GDM1 (cell line): Measurements from ENCODE around the gene OR4E2.
"Not testable (repeated sequence)": the region's sequence is repeated elsewhere in the genome, so short reads cannot be mapped to it uniquely, and the experiment has no call there.

Experiments
- DNase-seq: peaks from one replicate; lab custom pipeline; 2025; lab: John Stamatoyannopoulos, UW

The OR4E2 gene

GRCh38 chr14:21653331-21653885 lies at the start of gene OR4E2:
Gene OR4E2 (plus strand): TSS chr14:21653835. CDS start chr14:21665083, 11,248 bp downstream.
- no peak for DNase-seq

- no peak for DNase-seq
Measured at GRCh38 chr14:21612324-21612723, 41.3 kb upstream of the OR4E2 start.

- no peak for DNase-seq
Measured at GRCh38 chr14:21614240-21614639, 39.4 kb upstream of the OR4E2 start.

GRCh38 chr14:21617614-21618013 lies 36.0 kb upstream of the OR4E2 start:
- no peak for DNase-seq

- no peak for DNase-seq
Measured at GRCh38 chr14:21626491-21627230, 27.0 kb upstream of the OR4E2 start.

GRCh38 chr14:21630503-21630902 lies 23.1 kb upstream of the OR4E2 start:
- not testable (repeated sequence) for DNase-seq

GRCh38 chr14:21631084-21631483 lies 22.6 kb upstream of the OR4E2 start:
- DNase-seq = no peak

- no peak for DNase-seq
Measured at GRCh38 chr14:21634840-21635239, 18.8 kb upstream of the OR4E2 start, which contains the start of gene OR10G2. Gene OR10G2 (minus strand): TSS chr14:21634940. CDS start chr14:21634842, 98 bp downstream.

GRCh38 chr14:21642683-21643082 lies 11.0 kb upstream of the OR4E2 start:
- no peak for DNase-seq

GRCh38 chr14:21643407-21643806 lies 10.2 kb upstream of the OR4E2 start:
- no peak for DNase-seq

- no peak for DNase-seq
Measured at GRCh38 chr14:21647380-21647779, 6.3 kb upstream of the OR4E2 start.

GRCh38 chr14:21652209-21652808 lies 1.3 kb upstream of the OR4E2 start:
- DNase-seq = no peak

GRCh38 chr14:21654215-21654614 lies 580 bp downstream of the OR4E2 start:
- DNase-seq = no peak

- DNase-seq = no peak
Measured at GRCh38 chr14:21656980-21657379, 3.3 kb downstream of the OR4E2 start.

- no peak for DNase-seq
Measured at GRCh38 chr14:21668377-21668776, 14.7 kb downstream of the OR4E2 start.

- no peak for DNase-seq
Measured at GRCh38 chr14:21669284-21669683, 15.6 kb downstream of the OR4E2 start.

- DNase-seq = no peak
Measured at GRCh38 chr14:21671371-21671770, 17.7 kb downstream of the OR4E2 start.

- DNase-seq = no peak
Measured at GRCh38 chr14:21672116-21672515, 18.5 kb downstream of the OR4E2 start.

GRCh38 chr14:21673718-21674117 lies 20.1 kb downstream of the OR4E2 start, which contains the start of gene OR4E1:
Gene OR4E1 (minus strand): TSS chr14:21673818. CDS start chr14:21670935, 2,883 bp downstream.
- no peak for DNase-seq

- no peak for DNase-seq
Measured at GRCh38 chr14:21675566-21675965, 21.9 kb downstream of the OR4E2 start.

- no peak for DNase-seq
Measured at GRCh38 chr14:21680072-21680471, 26.4 kb downstream of the OR4E2 start.

GRCh38 chr14:21686468-21686867 lies 32.8 kb downstream of the OR4E2 start:
- no peak for DNase-seq

- no peak for DNase-seq
Measured at GRCh38 chr14:21694425-21694824, 40.8 kb downstream of the OR4E2 start.
